Liver (tissue), 9 donors: ENCODE data around the gene GULP1. TPM values are rescaled to one million over a fixed set of nuclear protein-coding genes. Genes with fewer than 3 reads are reported as not detected.

Source experiments
- DNase-seq: peaks from one replicate; pipeline ENCODE4 v3.0.0-alpha.2; 2017; ENCODE audit warnings: low spot score
- H3K27ac ChIP-seq, 2 donors: one replicate each; pipeline ENCODE4 v1.7.0; 2013; ENCODE audit warnings: inconsistent platforms in 2 of 2, low read length in 2 of 2, control low read depth in 1 of 2, low read depth in 1 of 2, mild to moderate bottlenecking in 1 of 2
- H3K27me3 ChIP-seq, 4 donors: one replicate each; pipeline versions ENCODE4 v1.6.1 to v1.7.0; 2013; ENCODE audit warnings: low read length in 3 of 4, inconsistent platforms in 1 of 4, mild to moderate bottlenecking in 1 of 4, moderate library complexity in 1 of 4; ENCODE audit not compliant: control insufficient read depth in 4 of 4, insufficient read depth in 4 of 4
- H3K36me3 ChIP-seq, 4 donors: one replicate each; pipeline versions ENCODE4 v1.6.1 to v1.7.0; 2013; ENCODE audit warnings: low read length in 3 of 4, mild to moderate bottlenecking in 3 of 4, low read depth in 1 of 4, moderate library complexity in 1 of 4; ENCODE audit not compliant: control insufficient read depth in 4 of 4, insufficient read depth in 3 of 4
- H3K4me1 ChIP-seq, 4 donors: one replicate each; pipeline versions ENCODE4 v1.6.1 to v1.7.0; 2013; ENCODE audit warnings: low read length in 3 of 4, mild to moderate bottlenecking in 3 of 4, moderate library complexity in 1 of 4; ENCODE audit not compliant: control insufficient read depth in 4 of 4, insufficient read depth in 4 of 4
- H3K4me3 ChIP-seq, 3 donors: one replicate each; pipeline versions ENCODE4 v1.6.1 to v1.7.0; 2013; ENCODE audit warnings: low read length in 3 of 3, control low read depth in 1 of 3, low read depth in 1 of 3, mild to moderate bottlenecking in 1 of 3
- H3K9ac ChIP-seq, 2 donors: one replicate each; pipeline ENCODE4 v1.7.0; 2013; ENCODE audit warnings: low read length in 2 of 2, mild to moderate bottlenecking in 2 of 2, moderate library complexity in 2 of 2, control low read depth in 1 of 2, low read depth in 1 of 2
- H3K9me3 ChIP-seq, 4 donors: one replicate each; pipeline versions ENCODE4 v1.6.1 to v1.7.0; 2013; ENCODE audit warnings: low read length in 3 of 4; ENCODE audit not compliant: control insufficient read depth in 4 of 4
- ATF3 ChIP-seq: IDR thresholded peaks from 2 replicates; pipeline ENCODE4 v1.6.1; 2016; ENCODE audit warnings: antibody characterized with exemption
- EGR1 ChIP-seq, 2 donors: IDR thresholded peaks; 2 replicates each; pipeline ENCODE4 v1.6.1; 2016 to 2018; ENCODE audit warnings: antibody characterized with exemption in 2 of 2, low read depth in 2 of 2
- FOXA1 ChIP-seq: IDR thresholded peaks from 2 replicates; pipeline ENCODE4 v1.6.1; 2016; ENCODE audit warnings: antibody characterized with exemption
- FOXA2 ChIP-seq: IDR thresholded peaks from 2 replicates; pipeline ENCODE4 v1.6.1; 2016; ENCODE audit warnings: antibody characterized with exemption
- GABPA ChIP-seq, 2 donors: IDR thresholded peaks in 1 of 2; conservative IDR thresholded peaks in 1 of 2; 2 replicates each; pipeline ENCODE4 v1.6.1; 2016; ENCODE audit warnings: antibody characterized with exemption in 2 of 2, mild to moderate bottlenecking in 1 of 2, moderate library complexity in 1 of 2
- HNF4A ChIP-seq, 2 donors: conservative IDR thresholded peaks; 2 replicates each; pipeline ENCODE4 v1.6.1; 2016; ENCODE audit warnings: antibody characterized with exemption in 2 of 2, mild to moderate bottlenecking in 2 of 2
- HNF4G ChIP-seq: IDR thresholded peaks from 2 replicates; pipeline ENCODE4 v1.6.1; 2016; ENCODE audit warnings: antibody characterized with exemption
- JUND ChIP-seq, 2 donors: IDR thresholded peaks; 2 replicates each; pipeline ENCODE4 v1.6.1; 2016; ENCODE audit warnings: antibody characterized with exemption in 2 of 2
- MAX ChIP-seq: IDR thresholded peaks from 2 replicates; pipeline ENCODE4 v1.6.1; 2016; ENCODE audit warnings: antibody characterized with exemption
- NR2F2 ChIP-seq: IDR thresholded peaks from 2 replicates; pipeline ENCODE4 v1.6.1; 2016; ENCODE audit warnings: antibody characterized with exemption
- RAD21 ChIP-seq, 2 donors: IDR thresholded peaks; 2 replicates each; pipeline ENCODE4 v1.6.1; 2016; ENCODE audit warnings: antibody characterized with exemption in 2 of 2, mild to moderate bottlenecking in 2 of 2
- REST ChIP-seq: IDR thresholded peaks from 2 replicates; pipeline ENCODE4 v1.6.1; 2016; ENCODE audit warnings: antibody characterized with exemption, mild to moderate bottlenecking
- RXRA ChIP-seq, 2 donors: IDR thresholded peaks; 2 replicates each; pipeline ENCODE4 v1.6.1; 2017 to 2018; ENCODE audit warnings: antibody characterized with exemption in 2 of 2, mild to moderate bottlenecking in 1 of 2
- SP1 ChIP-seq: IDR thresholded peaks from 2 replicates; pipeline ENCODE4 v1.6.1; 2018; ENCODE audit warnings: antibody characterized with exemption, mild to moderate bottlenecking
- TAF1 ChIP-seq: conservative IDR thresholded peaks from 2 replicates; pipeline ENCODE4 v1.6.1; 2016; ENCODE audit warnings: antibody characterized with exemption, mild to moderate bottlenecking
- YY1 ChIP-seq: IDR thresholded peaks from 2 replicates; pipeline ENCODE4 v1.6.1; 2016; ENCODE audit warnings: antibody characterized with exemption, mild to moderate bottlenecking
- ZBTB33 ChIP-seq: IDR thresholded peaks from 2 replicates; pipeline ENCODE4 v1.6.1; 2016; ENCODE audit warnings: antibody characterized with exemption
- WGBS: extraction: QIAGEN DNeasy Blood & Tissue Kit; methylation state at CpG from one replicate; pipeline ENCODE4 v1.1.7; 2013; 5-methylcytosine and 5-hydroxymethylcytosine counted together
- polyA plus RNA-seq, 2 donors: library from polyadenylated mRNA; stranded (reverse) in 1 of 2; unstranded in 1 of 2; fragments of 200-250 nt in 1 of 2; fragments of >200 nt in 1 of 2; fragmentation: Nextera tagmentation in 1 of 2; extraction: Ambion mirVana in 1 of 2; gene quantifications; one replicate each; pipeline versions ENCODE4 v1.2.1 to v1.2.3, GENCODE V29; 2013 to 2015
- total RNA-seq, 2 donors: library from RNA; depleted of rRNA; stranded (reverse); fragments of >200 nt; gene quantifications; one replicate each; pipeline ENCODE4 v1.2.3, GENCODE V29; 2014
- donor health status: healthy.
- donor health status: healthy.
- donor health status: healthy.
- donor health status: healthy.
- donor health status: healthy.

The GULP1 gene
- total and polyA plus RNA-seq, 4 donors: 0.53 to 6.9 (median 0.89) TPM

GRCh38 chr2:188425266-188425665 is 133.6 kb downstream of the GULP1 start:
- no peak overlapping the region for H3K4me3 ChIP-seq
- WGBS: 80% methylated on average over 2 of the region's 2 CpGs
- H3K4me1 ChIP-seq: no peaks in the 10 kb centered on the region
- H3K27me3 ChIP-seq: no peaks in the 10 kb centered on the region
- TF ChIP-seq FOXA1 (no peak), GABPA (IDR thresholded peaks at IDR 0.05 in 1 of 2, conservative IDR thresholded peaks at IDR 0.05 in 1 of 2) (no peak), TAF1 (no peak), NR2F2 (no peak), HNF4G (no peak), YY1 (no peak), SP1 (no peak), ATF3 (no peak), MAX (no peak), EGR1 (IDR thresholded peaks at IDR 0.05; ENCODE audit: low read depth in 2 of 2) (no peak)
- H3K9me3 ChIP-seq: peaks cover 0 to 3% (median under 1%) of the 10 kb centered on the region in 4 donors
- no peak for DNase-seq
- H3K27ac ChIP-seq: no peak overlapping the region
- no peak overlapping the region for H3K9ac ChIP-seq
- no peaks in the 10 kb centered on the region for H3K36me3 ChIP-seq

- no peaks in the 10 kb centered on the region for H3K4me1 ChIP-seq
- H3K27ac ChIP-seq: no peak overlapping the region
- no peak overlapping the region for H3K4me3 ChIP-seq
- H3K9ac ChIP-seq: no peak overlapping the region
- 28% methylated on average over 2 of the region's 2 CpGs for WGBS
- H3K27me3 ChIP-seq: no peaks in the 10 kb centered on the region
- no peak for DNase-seq
- H3K36me3 ChIP-seq: no peaks in the 10 kb centered on the region
- TF ChIP-seq ATF3: no peak
- no peak for TF ChIP-seq YY1
- TF ChIP-seq TAF1: no peak
- no peak for TF ChIP-seq RXRA (IDR thresholded peaks at IDR 0.05)
- TF ChIP-seq RAD21 (IDR thresholded peaks at IDR 0.05): no peak
- no peak for TF ChIP-seq JUND (IDR thresholded peaks at IDR 0.05)
- no peak for TF ChIP-seq REST
- no peak for TF ChIP-seq HNF4G
- no peak for TF ChIP-seq EGR1 (IDR thresholded peaks at IDR 0.05; ENCODE audit: low read depth in 2 of 2)
- H3K9me3 ChIP-seq: no peaks in the 10 kb centered on the region
Observed at GRCh38 chr2:188426121-188426520, 134.4 kb downstream of the GULP1 start.

- Histone ChIP-seq H3K27me3 (no peaks in the 10 kb centered on the region), H3K4me1 (no peaks in the 10 kb centered on the region), H3K36me3 (no peaks in the 10 kb centered on the region), H3K4me3 (no peak overlapping the region), H3K27ac (no peak overlapping the region), H3K9ac (no peak overlapping the region), H3K9me3 (no peaks in the 10 kb centered on the region)
- DNase-seq: no peak
- no peak for TF ChIP-seq FOXA2
- TF ChIP-seq HNF4A (conservative IDR thresholded peaks at IDR 0.05): no peak
- no peak for TF ChIP-seq REST
- no peak for TF ChIP-seq SP1
- TF ChIP-seq NR2F2: no peak
- no peak for TF ChIP-seq GABPA (IDR thresholded peaks at IDR 0.05 in 1 of 2, conservative IDR thresholded peaks at IDR 0.05 in 1 of 2)
- TF ChIP-seq ZBTB33: no peak
- 67% methylated on average over 1 of the region's 1 CpG for WGBS
Observed at GRCh38 chr2:188430705-188431104, 139.0 kb downstream of the GULP1 start.
